HG02938 (cell line): ENCODE measurements around the gene C11orf68.
"Not testable (repeated sequence)": the region's sequence is repeated elsewhere in the genome, so short reads cannot be mapped to it uniquely, and the experiment has no call there.

Experiments
- ATAC-seq: cut with Tn5 transposase; IDR thresholded peaks from one replicate; pipeline ENCODE4 v1.9.1; 2021; ENCODE audit warnings: mild to moderate bottlenecking, moderate library complexity; ENCODE audit not compliant: unreplicated experiment

C11orf68 gene

GRCh38 chr11:65915821-65916251 is 3.0 kb downstream of the C11orf68 start:
- ATAC-seq, result no peak

GRCh38 chr11:65915101-65915820 is 3.6 kb downstream of the C11orf68 start:
- no peak for ATAC-seq

GRCh38 chr11:65912845-65913244 is 6.0 kb downstream of the C11orf68 start:
- ATAC-seq, result no peak

- no peak for ATAC-seq
Observed at GRCh38 chr11:65911682-65912568, 6.9 kb downstream of the C11orf68 start.

- no peak for ATAC-seq
Observed at GRCh38 chr11:65907878-65908277, 11.0 kb downstream of the C11orf68 start.

- no peak for ATAC-seq
Observed at GRCh38 chr11:65906602-65907001, 12.3 kb downstream of the C11orf68 start.

GRCh38 chr11:65903715-65904114 is 15.1 kb downstream of the C11orf68 start:
- no peak for ATAC-seq

GRCh38 chr11:65903068-65903481 is 15.8 kb downstream of the C11orf68 start:
- no peak for ATAC-seq

GRCh38 chr11:65900899-65901180 is 18.0 kb downstream of the C11orf68 start:
- ATAC-seq, result no peak

GRCh38 chr11:65900125-65900898 is 18.6 kb downstream of the C11orf68 start, which contains the start of gene FOSL1:
TSS of gene FOSL1 (minus strand) at chr11:65900388. CDS start at chr11:65900339, 49 bp downstream.
- peak; percentile 54 for ATAC-seq

- ATAC-seq, result no peak
Observed at GRCh38 chr11:65899356-65900124, 19.3 kb downstream of the C11orf68 start.

- no peak for ATAC-seq
Observed at GRCh38 chr11:65898656-65899355, 20.1 kb downstream of the C11orf68 start.

GRCh38 chr11:65897020-65897471 is 21.8 kb downstream of the C11orf68 start:
- ATAC-seq, result no peak

- ATAC-seq, result no peak
Observed at GRCh38 chr11:65896034-65896999, 22.5 kb downstream of the C11orf68 start.

- no peak for ATAC-seq
Observed at GRCh38 chr11:65895482-65895981, 23.3 kb downstream of the C11orf68 start.

GRCh38 chr11:65894034-65894591 is 24.7 kb downstream of the C11orf68 start:
- ATAC-seq, result no peak

- no peak for ATAC-seq
Observed at GRCh38 chr11:65892661-65893317, 26.1 kb downstream of the C11orf68 start.

GRCh38 chr11:65892137-65892540 is 26.7 kb downstream of the C11orf68 start:
- ATAC-seq, result not testable (repeated sequence)
